Progenitor cell of endocrine pancreas (in vitro differentiated cells): ENCODE results near the gene CACNA1B. TPM values are rescaled to one million over a fixed set of nuclear protein-coding genes. Genes with fewer than 3 reads are reported as not detected.

Experiments
- DNase-seq: peaks from one replicate; pipeline ENCODE4 v3.0.0; 2021; ENCODE audit warnings: low spot score; ENCODE audit not compliant: unreplicated experiment
- H3K27ac Mint-ChIP-seq: 2 replicates; pipeline ENCODE4 v1.8.0; 2021; ENCODE audit warnings: mild to moderate bottlenecking, moderate library complexity, mixed read lengths
- H3K27me3 Mint-ChIP-seq: 2 replicates; pipeline ENCODE4 v1.8.0; 2021; ENCODE audit warnings: mixed read lengths
- H3K36me3 Mint-ChIP-seq: 2 replicates; pipeline ENCODE4 v1.8.0; 2022; ENCODE audit warnings: mixed read lengths; ENCODE audit not compliant: insufficient read depth
- H3K4me1 Mint-ChIP-seq: 2 replicates; pipeline ENCODE4 v1.8.0; 2021; ENCODE audit warnings: low read depth, mixed read lengths
- H3K4me3 Mint-ChIP-seq: 2 replicates; pipeline ENCODE4 v1.8.0; 2021; ENCODE audit warnings: low read depth, mild to moderate bottlenecking, moderate library complexity, mixed read lengths
- H3K9me3 Mint-ChIP-seq: 2 replicates; pipeline ENCODE4 v1.8.0; 2021; ENCODE audit warnings: low read depth, mixed read lengths
- CTCF ChIP-seq: fragments of 200-600 bp; sonication (generic); IDR thresholded peaks from one replicate; pipeline ENCODE4 v1.5.0; 2021; ENCODE audit warnings: antibody characterized with exemption, mild to moderate bottlenecking; ENCODE audit not compliant: unreplicated experiment
- total RNA-seq: library from RNA; stranded (reverse); gene quantifications from 2 replicates; pipeline ENCODE4 v1.2.1, GENCODE V29; 2021

Gene CACNA1B
- total RNA-seq, 1 donor from 2014 or later = 2.4 TPM

- Mint-ChIP-seq H3K4me1 (no peaks in the 10 kb centered on the region), H3K9me3 (peaks cover 9% of the 10 kb centered on the region), H3K27me3 (no peaks in the 10 kb centered on the region), H3K36me3 (peaks cover 27% of the 10 kb centered on the region), H3K4me3 (no peak overlapping the region), H3K27ac (no peak overlapping the region)
- DNase-seq = no peak
- no peak for TF ChIP-seq CTCF
Observed at GRCh38 chr9:137836831-137837241, 40.7 kb upstream of the CACNA1B start.

GRCh38 chr9:137837345-137838278 is 40.0 kb upstream of the CACNA1B start:
- TF ChIP-seq CTCF = no peak
- H3K27me3 Mint-ChIP-seq = no peaks in the 10 kb centered on the region
- H3K4me1 Mint-ChIP-seq = no peaks in the 10 kb centered on the region
- DNase-seq = no peak
- H3K9me3 Mint-ChIP-seq = peaks cover 9% of the 10 kb centered on the region
- H3K4me3 Mint-ChIP-seq = no peak overlapping the region
- H3K27ac Mint-ChIP-seq = no peak overlapping the region
- peaks cover 25% of the 10 kb centered on the region for H3K36me3 Mint-ChIP-seq

DNA sequence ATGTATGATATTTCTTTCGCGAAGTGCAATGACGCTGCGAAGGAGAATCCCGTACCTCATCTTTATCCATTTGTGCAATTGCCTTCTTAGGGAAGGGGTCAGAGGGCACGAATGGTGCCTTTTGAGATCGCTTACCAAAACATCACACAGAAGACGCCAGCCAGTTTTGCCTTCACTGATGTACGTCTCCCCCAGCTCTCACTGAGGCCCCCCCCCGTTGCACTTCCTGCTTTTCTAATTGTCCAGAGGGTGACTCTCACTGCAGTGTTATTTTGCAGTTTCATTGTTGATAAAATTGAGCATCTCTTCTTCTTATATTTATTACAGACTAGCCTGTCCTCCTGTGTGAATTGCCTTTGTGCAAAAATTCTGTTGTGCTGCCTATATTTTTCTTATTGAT is 39.0 kb upstream of the CACNA1B start:
- Mint-ChIP-seq H3K27me3 (no peaks in the 10 kb centered on the region), H3K9me3 (peaks cover 9% of the 10 kb centered on the region), H3K36me3 (peaks cover 24% of the 10 kb centered on the region), H3K4me1 (no peaks in the 10 kb centered on the region), H3K4me3 (no peak overlapping the region), H3K27ac (no peak overlapping the region)
- DNase-seq = no peak
- TF ChIP-seq CTCF = no peak

DNA sequence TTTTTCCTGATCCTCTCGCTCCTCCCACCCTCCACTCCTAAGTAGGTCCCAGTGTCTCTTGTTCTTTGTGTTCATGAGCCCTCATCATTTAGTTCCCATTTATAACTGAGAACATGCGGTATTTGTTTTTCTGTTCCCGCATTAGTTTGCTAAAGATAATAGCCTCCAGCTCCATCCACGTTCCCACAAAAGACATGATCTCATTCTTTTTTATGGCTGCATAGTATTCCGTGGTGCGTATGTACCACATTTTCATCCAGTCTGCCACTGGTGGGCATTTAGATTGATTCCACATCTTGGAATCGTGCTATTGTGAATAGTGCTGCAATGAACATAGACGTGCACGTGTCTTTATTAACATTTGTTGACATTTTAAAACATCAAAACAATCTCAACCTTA is 34.2 kb upstream of the CACNA1B start:
- H3K27ac Mint-ChIP-seq = no peak overlapping the region
- H3K36me3 Mint-ChIP-seq = peaks cover 17% of the 10 kb centered on the region
- no peak for DNase-seq
- TF ChIP-seq CTCF = no peak
- H3K27me3 Mint-ChIP-seq = no peaks in the 10 kb centered on the region
- H3K4me1 Mint-ChIP-seq = no peaks in the 10 kb centered on the region
- no peak overlapping the region for H3K4me3 Mint-ChIP-seq
- peaks cover 9% of the 10 kb centered on the region for H3K9me3 Mint-ChIP-seq

DNA sequence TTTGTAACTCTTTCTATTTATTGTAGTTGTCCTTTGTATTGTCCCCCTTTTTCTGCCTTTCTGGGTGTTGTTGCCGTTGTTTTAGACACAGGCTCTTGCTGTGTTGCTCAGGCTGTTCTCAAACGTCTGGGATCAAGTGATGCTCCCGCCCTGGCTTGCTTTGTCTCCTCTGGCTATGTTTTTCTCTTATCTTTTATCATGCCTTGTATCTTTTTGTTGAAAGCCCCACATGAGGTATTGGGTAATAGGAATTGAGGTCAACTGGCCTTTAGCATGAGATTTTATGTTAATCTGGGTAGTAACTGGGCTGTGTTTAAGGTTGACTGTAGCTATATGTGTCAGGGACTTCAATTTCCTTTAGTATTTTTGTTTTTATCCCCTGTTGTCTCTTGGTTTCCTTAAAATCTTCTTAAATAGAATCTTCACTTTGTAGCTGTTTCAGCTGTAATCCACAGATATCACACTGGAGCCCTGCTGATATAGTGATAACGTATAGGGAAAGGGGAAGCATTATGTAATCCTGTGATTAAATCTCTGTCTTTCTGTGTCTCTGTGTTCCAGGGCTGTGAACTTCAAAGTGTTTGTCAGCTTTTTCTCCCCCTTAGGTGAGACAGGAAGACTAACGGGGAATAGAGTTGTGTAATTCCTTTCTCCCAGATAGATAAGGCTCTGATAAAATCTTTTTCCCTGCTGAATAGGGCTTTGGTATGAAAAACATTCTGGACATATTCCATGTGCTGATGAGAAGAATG is 25.9 kb upstream of the CACNA1B start:
- TF ChIP-seq CTCF = no peak
- no peaks in the 10 kb centered on the region for H3K4me1 Mint-ChIP-seq
- no peaks in the 10 kb centered on the region for H3K27me3 Mint-ChIP-seq
- H3K9me3 Mint-ChIP-seq = peaks cover 21% of the 10 kb centered on the region
- no peak overlapping the region for H3K27ac Mint-ChIP-seq
- DNase-seq = no peak
- no peak overlapping the region for H3K4me3 Mint-ChIP-seq
- peaks cover 2% of the 10 kb centered on the region for H3K36me3 Mint-ChIP-seq
